ENCODE data around the gene TLL2.

DNA sequence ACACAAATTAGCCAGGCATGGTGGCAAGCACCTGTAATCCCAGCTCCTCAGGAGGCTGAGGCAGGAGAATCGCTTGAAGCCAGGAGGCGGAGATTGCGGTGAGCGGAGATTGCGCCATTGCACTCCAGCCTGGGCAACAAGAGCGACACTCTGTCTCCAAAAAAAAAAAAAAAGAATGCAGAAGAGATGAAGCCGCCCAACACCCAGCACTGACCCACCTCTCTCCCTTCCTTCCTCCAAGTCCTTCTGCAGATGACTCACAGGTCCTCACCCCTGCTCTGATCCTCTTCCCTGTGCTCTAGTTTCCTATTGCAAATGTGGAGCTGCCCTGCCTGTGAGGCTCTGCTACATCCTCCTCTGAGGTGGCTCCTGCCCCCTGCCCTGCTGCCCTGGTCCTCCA, 132.9 kb downstream of the TLL2 start:
- TF ChIP-seq EP300 (IDR thresholded peaks at IDR 0.05) (no peak), POLR2A (IDR thresholded peaks at IDR 0.05) (no peak), POLR2AphosphoS5 (IDR thresholded peaks at IDR 0.05) (no peak)
- TF ChIP-seq, protein P1, sequence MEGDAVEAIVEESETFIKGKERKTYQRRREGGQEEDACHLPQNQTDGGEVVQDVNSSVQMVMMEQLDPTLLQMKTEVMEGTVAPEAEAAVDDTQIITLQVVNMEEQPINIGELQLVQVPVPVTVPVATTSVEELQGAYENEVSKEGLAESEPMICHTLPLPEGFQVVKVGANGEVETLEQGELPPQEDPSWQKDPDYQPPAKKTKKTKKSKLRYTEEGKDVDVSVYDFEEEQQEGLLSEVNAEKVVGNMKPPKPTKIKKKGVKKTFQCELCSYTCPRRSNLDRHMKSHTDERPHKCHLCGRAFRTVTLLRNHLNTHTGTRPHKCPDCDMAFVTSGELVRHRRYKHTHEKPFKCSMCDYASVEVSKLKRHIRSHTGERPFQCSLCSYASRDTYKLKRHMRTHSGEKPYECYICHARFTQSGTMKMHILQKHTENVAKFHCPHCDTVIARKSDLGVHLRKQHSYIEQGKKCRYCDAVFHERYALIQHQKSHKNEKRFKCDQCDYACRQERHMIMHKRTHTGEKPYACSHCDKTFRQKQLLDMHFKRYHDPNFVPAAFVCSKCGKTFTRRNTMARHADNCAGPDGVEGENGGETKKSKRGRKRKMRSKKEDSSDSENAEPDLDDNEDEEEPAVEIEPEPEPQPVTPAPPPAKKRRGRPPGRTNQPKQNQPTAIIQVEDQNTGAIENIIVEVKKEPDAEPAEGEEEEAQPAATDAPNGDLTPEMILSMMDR (IDR thresholded peaks at IDR 0.05), result no peak

Data from gastroesophageal sphincter (tissue), 3 donors.